Endothelial cell (in vitro differentiated cells): ENCODE measurements around the gene LRRC4B. TPM values are rescaled to one million over a fixed set of nuclear protein-coding genes. Genes with fewer than 3 reads are reported as not detected.
"Not testable (repeated sequence)": the region's sequence is repeated elsewhere in the genome, so short reads cannot be mapped to it uniquely, and the experiment has no call there.

Source experiments
- DNase-seq: peaks from one replicate; pipeline ENCODE4 v3.0.0; 2021; ENCODE audit warnings: low spot score
- H3K27ac Mint-ChIP-seq: one replicate; pipeline ENCODE4 v1.8.0; 2021; ENCODE audit warnings: mixed read lengths, inconsistent platforms; ENCODE audit not compliant: unreplicated experiment
- H3K27me3 Mint-ChIP-seq: one replicate; pipeline ENCODE4 v1.8.0; 2021; ENCODE audit warnings: mild to moderate bottlenecking, moderate library complexity, mixed read lengths, inconsistent platforms; ENCODE audit not compliant: unreplicated experiment
- H3K36me3 Mint-ChIP-seq: one replicate; pipeline ENCODE4 v1.8.0; 2021; ENCODE audit warnings: mild to moderate bottlenecking, low read depth, mixed read lengths, inconsistent platforms; ENCODE audit not compliant: unreplicated experiment
- H3K4me1 Mint-ChIP-seq: one replicate; pipeline ENCODE4 v1.8.0; 2021; ENCODE audit warnings: mild to moderate bottlenecking, mixed read lengths, inconsistent platforms; ENCODE audit not compliant: unreplicated experiment
- H3K4me3 Mint-ChIP-seq: one replicate; pipeline ENCODE4 v1.8.0; 2021; ENCODE audit warnings: mild to moderate bottlenecking, mixed read lengths, inconsistent platforms; ENCODE audit not compliant: unreplicated experiment
- H3K9me3 Mint-ChIP-seq: one replicate; pipeline ENCODE4 v1.8.0; 2021; ENCODE audit warnings: mixed read lengths, inconsistent platforms; ENCODE audit not compliant: unreplicated experiment
- total RNA-seq: library from RNA; stranded (reverse); fragmentation: NEBNext Ultra II Directional; extraction: Animal tissue kit (Norgen Biotek cat#: 25700); gene quantifications from one replicate; pipeline ENCODE4 v1.2.1, GENCODE V29; 2021; ENCODE audit not compliant: unreplicated experiment
- TF ChIP-seq, protein P1 (sequence below): fragments of 200-600 bp; sonication (generic); IDR thresholded peaks from one replicate; pipeline ENCODE4 v1.5.0; 2021; ENCODE audit warnings: antibody characterized with exemption; ENCODE audit not compliant: unreplicated experiment

The LRRC4B gene
- total RNA-seq, 1 donor from 2014 or later: 3.0 TPM

DNA sequence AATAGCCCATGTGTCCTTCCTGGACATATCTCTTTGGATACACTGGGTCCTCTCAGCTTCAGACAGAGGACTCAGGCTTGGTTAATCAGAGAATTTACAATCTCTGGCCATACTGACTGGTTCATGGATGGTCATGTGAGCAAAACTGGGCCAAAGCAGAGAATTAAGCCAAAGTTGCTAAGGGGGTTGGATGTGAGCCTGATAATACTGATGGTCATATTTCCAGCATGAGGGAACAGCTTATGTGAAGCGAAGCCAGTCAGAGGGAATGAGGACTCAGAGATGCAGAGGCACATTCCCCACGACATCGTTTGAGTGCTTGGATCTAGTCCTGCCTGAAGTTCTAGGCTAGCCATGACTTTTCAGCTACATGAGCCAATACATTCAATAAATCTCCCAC lies 22.0 kb upstream of the LRRC4B start:
- no peak overlapping the region for H3K4me3 Mint-ChIP-seq

DNA sequence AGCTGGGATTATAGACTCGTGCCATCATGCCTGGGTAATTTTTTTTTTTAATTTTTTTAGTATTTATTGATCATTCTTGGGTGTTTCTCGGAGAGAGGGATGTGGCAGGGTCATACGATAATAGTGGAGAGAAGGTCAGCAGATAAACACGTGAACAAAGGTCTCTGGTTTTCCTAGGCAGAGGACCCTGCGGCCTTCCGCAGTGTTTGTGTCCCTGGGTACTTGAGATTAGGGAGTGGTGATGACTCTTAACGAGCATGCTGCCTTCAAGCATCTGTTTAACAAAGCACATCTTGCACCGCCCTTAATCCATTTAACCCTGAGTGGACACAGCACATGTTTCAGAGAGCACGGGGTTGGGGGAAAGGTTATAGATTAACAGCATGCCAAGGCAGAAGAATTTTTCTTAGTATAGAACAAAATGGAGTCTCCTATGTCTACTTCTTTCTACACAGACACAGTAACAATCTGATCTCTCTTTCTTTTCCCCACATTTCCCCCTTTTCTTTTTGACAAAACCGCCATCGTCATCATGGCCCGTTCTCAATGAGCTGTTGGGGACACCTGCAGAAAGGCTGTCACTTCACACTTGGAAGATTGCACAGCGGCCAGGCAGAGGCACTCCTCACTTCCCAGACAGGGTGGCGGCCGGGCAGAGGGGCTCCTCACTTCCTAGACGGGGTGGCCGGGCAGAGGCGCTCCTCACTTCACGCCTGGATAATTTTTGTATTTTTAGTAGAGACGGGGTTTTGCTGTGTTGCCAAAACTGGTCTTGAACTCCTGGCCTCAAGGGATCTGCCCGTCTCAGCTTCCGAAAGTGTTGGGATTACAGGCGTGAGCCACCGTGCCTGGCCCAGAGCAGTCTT lies 13.8 kb upstream of the LRRC4B start:
- H3K27me3 Mint-ChIP-seq, H3K4me3 Mint-ChIP-seq, DNase-seq, H3K4me1 Mint-ChIP-seq, H3K27ac Mint-ChIP-seq: not testable (repeated sequence)
- H3K9me3 Mint-ChIP-seq: peaks cover 24% of the 10 kb centered on the region
- H3K36me3 Mint-ChIP-seq: peaks cover 12% of the 10 kb centered on the region

More for the DNA sequence above, 22.0 kb upstream of the LRRC4B start:
- Mint-ChIP-seq H3K27ac (no peak overlapping the region), H3K9me3 (peaks cover 17% of the 10 kb centered on the region), H3K4me1 (no peaks in the 10 kb centered on the region), H3K27me3 (peaks cover 1% of the 10 kb centered on the region), H3K36me3 (peaks cover 6% of the 10 kb centered on the region)
- TF ChIP-seq, protein P1, sequence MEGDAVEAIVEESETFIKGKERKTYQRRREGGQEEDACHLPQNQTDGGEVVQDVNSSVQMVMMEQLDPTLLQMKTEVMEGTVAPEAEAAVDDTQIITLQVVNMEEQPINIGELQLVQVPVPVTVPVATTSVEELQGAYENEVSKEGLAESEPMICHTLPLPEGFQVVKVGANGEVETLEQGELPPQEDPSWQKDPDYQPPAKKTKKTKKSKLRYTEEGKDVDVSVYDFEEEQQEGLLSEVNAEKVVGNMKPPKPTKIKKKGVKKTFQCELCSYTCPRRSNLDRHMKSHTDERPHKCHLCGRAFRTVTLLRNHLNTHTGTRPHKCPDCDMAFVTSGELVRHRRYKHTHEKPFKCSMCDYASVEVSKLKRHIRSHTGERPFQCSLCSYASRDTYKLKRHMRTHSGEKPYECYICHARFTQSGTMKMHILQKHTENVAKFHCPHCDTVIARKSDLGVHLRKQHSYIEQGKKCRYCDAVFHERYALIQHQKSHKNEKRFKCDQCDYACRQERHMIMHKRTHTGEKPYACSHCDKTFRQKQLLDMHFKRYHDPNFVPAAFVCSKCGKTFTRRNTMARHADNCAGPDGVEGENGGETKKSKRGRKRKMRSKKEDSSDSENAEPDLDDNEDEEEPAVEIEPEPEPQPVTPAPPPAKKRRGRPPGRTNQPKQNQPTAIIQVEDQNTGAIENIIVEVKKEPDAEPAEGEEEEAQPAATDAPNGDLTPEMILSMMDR: no peak
- no peak for DNase-seq

DNA sequence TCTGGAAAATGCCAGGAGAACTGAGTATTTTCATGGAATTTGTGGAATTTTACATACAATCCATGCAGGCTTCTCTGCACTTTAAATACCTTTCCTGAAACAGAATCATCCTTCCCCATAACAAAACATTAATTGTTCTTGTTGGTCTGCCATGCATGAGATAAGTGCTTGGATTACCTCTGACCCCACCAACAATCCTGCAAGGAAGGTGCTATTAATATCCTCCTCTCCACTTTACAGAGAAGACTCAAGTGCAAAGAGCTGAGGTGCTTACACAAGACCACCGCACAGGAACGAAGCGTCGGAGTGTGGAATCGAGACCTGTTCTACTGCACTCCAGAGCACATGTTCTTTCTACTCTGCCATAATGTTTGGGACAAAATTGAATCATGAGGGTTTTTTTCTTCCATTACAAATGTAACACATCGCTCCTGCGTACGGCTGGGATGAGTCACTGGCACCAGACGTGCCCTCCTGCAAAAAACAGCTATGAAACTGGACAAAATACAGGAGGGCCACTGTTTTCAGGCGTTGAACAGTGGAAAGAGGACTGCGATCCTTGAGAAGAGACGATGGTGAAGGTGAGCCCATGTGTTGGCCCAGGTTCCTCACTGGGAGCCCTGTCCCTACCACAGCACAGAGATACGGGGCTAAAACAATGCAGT lies 12.9 kb upstream of the LRRC4B start:
- TF ChIP-seq, protein P1: no peak
- no peak overlapping the region for H3K27ac Mint-ChIP-seq
- peaks cover 8% of the 10 kb centered on the region for H3K27me3 Mint-ChIP-seq
- H3K4me1 Mint-ChIP-seq: no peaks in the 10 kb centered on the region
- H3K4me3 Mint-ChIP-seq: peak overlapping the region; percentile 12
- peaks cover 12% of the 10 kb centered on the region for H3K36me3 Mint-ChIP-seq
- no peak for DNase-seq
- peaks cover 21% of the 10 kb centered on the region for H3K9me3 Mint-ChIP-seq

- Mint-ChIP-seq H3K27me3 (peaks cover 11% of the 10 kb centered on the region), H3K4me1 (no peaks in the 10 kb centered on the region), H3K4me3 (peak overlapping the region; percentile 7), H3K9me3 (peaks cover 21% of the 10 kb centered on the region), H3K36me3 (peaks cover 12% of the 10 kb centered on the region), H3K27ac (no peak overlapping the region)
- TF ChIP-seq, protein P1: no peak
- no peak for DNase-seq
Measured at GRCh38 chr19:50580240-50580639, 12.0 kb upstream of the LRRC4B start.

GRCh38 chr19:50576769-50577168 lies 8.5 kb upstream of the LRRC4B start:
- H3K9me3 Mint-ChIP-seq: peaks cover 17% of the 10 kb centered on the region
- not testable (repeated sequence) for H3K36me3 Mint-ChIP-seq, H3K4me1 Mint-ChIP-seq, H3K4me3 Mint-ChIP-seq, DNase-seq, H3K27ac Mint-ChIP-seq, H3K27me3 Mint-ChIP-seq
